Ishikawa (cell line): ENCODE results near the gene RAB44.

ENCODE experiments used
- CEBPB ChIP-seq: IDR thresholded peaks from 2 replicates; pipeline ENCODE4 v1.6.1; 2012
- CREB1 ChIP-seq: IDR thresholded peaks from 2 replicates; pipeline ENCODE4 v1.6.1; 2012; ENCODE audit warnings: low read depth
- EGR1 ChIP-seq: IDR thresholded peaks from 2 replicates; pipeline ENCODE4 v1.6.1; 2012
- EP300 ChIP-seq: IDR thresholded peaks from 2 replicates; pipeline ENCODE4 v1.6.1; 2012; ENCODE audit warnings: borderline replicate concordance
- FOXM1 ChIP-seq: IDR thresholded peaks from 2 replicates; pipeline ENCODE4 v1.6.1; 2012; ENCODE audit warnings: low read depth, borderline replicate concordance
- NFIC ChIP-seq: IDR thresholded peaks from 2 replicates; pipeline ENCODE4 v1.6.1; 2012
- RAD21 ChIP-seq: IDR thresholded peaks from 2 replicates; pipeline ENCODE4 v1.6.1; 2012; ENCODE audit warnings: low read depth
- TAF1 ChIP-seq: IDR thresholded peaks from 2 replicates; pipeline ENCODE4 v1.6.1; 2012; ENCODE audit warnings: low read depth, mild to moderate bottlenecking
- TCF12 ChIP-seq: IDR thresholded peaks from 2 replicates; pipeline ENCODE4 v1.6.1; 2012; ENCODE audit warnings: low read depth
- TEAD4 ChIP-seq: IDR thresholded peaks from 2 replicates; pipeline ENCODE4 v1.6.1; 2012
- YY1 ChIP-seq: IDR thresholded peaks from 2 replicates; pipeline ENCODE4 v1.6.1; 2012; ENCODE audit warnings: low read depth
- ZBTB7A ChIP-seq: IDR thresholded peaks from 2 replicates; pipeline ENCODE4 v1.6.1; 2012; ENCODE audit warnings: low read depth
- TF ChIP-seq, protein P1 (sequence below): IDR thresholded peaks from 2 replicates; pipeline ENCODE4 v1.6.1; 2012; ENCODE audit warnings: low read depth, mild to moderate bottlenecking
- TF ChIP-seq, protein P2 (sequence below): IDR thresholded peaks from 2 replicates; pipeline ENCODE4 v1.6.1; 2012
- TF ChIP-seq, protein P3 (sequence below): IDR thresholded peaks from 2 replicates; pipeline ENCODE4 v1.6.1; 2012

The RAB44 gene

DNA sequence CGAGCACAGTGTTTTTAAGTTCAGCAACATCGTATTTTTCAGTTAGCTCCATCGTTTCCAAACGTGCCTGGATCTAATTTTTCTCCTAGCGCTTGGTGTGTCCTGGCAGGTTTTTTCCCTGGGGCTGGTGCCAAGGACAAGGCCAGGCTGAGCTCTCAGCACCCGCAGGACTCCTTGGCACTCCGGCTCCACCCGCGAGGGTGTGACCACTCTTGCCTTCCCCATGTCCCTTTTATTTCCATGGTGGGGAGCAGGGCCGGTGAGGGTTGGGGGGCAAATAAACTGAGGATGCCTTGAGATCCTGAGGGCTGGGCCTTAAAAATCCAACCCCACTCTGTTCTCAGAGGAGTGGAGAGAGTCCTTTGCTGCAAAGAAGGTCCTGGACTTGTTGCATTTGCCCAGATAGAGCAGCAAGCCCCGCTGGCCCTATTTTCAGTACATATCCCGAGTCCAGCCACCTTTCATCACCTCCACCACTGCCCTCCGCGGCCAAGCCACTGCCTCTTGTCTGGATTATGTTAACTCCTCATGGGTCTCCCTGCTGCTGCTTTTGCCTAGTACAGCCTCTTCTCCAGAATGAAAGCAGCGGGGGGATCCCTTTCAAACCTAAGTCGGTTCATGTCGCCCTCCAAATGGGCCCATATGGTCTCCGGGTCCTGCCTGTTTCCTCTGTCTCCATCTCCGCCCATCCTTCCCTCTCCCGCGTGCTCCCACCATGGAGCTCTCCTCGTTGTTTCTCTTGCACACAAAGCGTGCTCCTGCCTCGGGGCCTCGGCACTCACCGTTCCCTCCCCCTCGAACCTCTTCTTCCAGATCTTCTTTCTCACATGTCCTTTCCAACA, 4.5 kb upstream of the RAB44 start:
- TF ChIP-seq CEBPB (no peak), NFIC (no peak), TCF12 (no peak), RAD21 (no peak), TAF1 (no peak)
- TF ChIP-seq, protein P1, sequence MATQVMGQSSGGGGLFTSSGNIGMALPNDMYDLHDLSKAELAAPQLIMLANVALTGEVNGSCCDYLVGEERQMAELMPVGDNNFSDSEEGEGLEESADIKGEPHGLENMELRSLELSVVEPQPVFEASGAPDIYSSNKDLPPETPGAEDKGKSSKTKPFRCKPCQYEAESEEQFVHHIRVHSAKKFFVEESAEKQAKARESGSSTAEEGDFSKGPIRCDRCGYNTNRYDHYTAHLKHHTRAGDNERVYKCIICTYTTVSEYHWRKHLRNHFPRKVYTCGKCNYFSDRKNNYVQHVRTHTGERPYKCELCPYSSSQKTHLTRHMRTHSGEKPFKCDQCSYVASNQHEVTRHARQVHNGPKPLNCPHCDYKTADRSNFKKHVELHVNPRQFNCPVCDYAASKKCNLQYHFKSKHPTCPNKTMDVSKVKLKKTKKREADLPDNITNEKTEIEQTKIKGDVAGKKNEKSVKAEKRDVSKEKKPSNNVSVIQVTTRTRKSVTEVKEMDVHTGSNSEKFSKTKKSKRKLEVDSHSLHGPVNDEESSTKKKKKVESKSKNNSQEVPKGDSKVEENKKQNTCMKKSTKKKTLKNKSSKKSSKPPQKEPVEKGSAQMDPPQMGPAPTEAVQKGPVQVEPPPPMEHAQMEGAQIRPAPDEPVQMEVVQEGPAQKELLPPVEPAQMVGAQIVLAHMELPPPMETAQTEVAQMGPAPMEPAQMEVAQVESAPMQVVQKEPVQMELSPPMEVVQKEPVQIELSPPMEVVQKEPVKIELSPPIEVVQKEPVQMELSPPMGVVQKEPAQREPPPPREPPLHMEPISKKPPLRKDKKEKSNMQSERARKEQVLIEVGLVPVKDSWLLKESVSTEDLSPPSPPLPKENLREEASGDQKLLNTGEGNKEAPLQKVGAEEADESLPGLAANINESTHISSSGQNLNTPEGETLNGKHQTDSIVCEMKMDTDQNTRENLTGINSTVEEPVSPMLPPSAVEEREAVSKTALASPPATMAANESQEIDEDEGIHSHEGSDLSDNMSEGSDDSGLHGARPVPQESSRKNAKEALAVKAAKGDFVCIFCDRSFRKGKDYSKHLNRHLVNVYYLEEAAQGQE = no peak
- TF ChIP-seq, protein P2, sequence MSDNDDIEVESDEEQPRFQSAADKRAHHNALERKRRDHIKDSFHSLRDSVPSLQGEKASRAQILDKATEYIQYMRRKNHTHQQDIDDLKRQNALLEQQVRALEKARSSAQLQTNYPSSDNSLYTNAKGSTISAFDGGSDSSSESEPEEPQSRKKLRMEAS = no peak
- TF ChIP-seq, protein P3, sequence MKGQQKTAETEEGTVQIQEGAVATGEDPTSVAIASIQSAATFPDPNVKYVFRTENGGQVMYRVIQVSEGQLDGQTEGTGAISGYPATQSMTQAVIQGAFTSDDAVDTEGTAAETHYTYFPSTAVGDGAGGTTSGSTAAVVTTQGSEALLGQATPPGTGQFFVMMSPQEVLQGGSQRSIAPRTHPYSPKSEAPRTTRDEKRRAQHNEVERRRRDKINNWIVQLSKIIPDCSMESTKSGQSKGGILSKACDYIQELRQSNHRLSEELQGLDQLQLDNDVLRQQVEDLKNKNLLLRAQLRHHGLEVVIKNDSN = no peak

DNA sequence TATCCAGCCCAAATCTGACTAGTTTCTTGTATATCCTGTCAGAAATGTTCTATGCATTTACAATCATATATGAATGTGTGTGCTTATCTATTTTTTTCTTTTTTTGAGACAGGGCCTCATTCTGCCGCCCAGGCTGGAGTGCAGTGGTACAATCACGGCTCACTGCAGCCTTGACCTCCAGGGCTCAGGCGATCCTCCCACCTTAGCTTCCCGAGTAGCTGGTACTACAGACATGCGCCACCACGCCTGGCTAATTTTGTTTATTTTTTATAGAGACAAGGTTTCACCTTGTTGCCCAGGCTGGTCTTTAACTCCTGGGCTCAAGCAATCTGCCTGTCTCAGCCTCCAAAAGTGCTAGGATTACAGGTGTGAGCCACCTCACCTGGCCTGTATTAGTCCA, 3.0 kb upstream of the RAB44 start:
- TF ChIP-seq CREB1 (no peak), TCF12 (no peak), EP300 (no peak), CEBPB (no peak), ZBTB7A (no peak), TAF1 (no peak), TEAD4 (no peak), EGR1 (no peak), FOXM1 (no peak), YY1 (no peak), NFIC (no peak), RAD21 (no peak)
- TF ChIP-seq, protein P3 = no peak
- TF ChIP-seq, protein P2 = no peak
- TF ChIP-seq, protein P1 = no peak

DNA sequence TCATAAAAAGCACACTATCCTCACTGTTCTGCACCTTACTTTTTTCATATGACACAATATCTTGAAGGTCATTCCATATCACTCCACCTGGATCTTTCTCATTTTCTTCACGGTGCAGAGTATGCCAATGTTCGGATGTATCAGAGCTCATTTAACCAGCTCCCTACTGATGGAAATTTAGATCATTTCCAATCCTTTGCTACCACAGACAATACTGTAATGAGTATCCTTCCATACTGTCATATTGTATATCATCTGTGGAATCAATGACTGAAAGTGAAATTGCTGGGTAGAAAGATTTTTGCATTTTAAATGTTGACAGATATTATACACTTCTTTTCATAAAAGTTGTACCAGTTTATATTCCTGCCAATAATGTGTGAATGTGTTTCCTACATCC, 2.2 kb upstream of the RAB44 start:
- no peak for TF ChIP-seq CEBPB
- TF ChIP-seq TEAD4 = no peak
- no peak for TF ChIP-seq FOXM1
- TF ChIP-seq, protein P3 = no peak
- no peak for TF ChIP-seq YY1
- TF ChIP-seq, protein P1 = no peak
- TF ChIP-seq ZBTB7A = no peak
- TF ChIP-seq TAF1 = no peak
- no peak for TF ChIP-seq EP300
- TF ChIP-seq RAD21 = no peak
- TF ChIP-seq NFIC = no peak
- TF ChIP-seq CREB1 = no peak
- TF ChIP-seq, protein P2 = no peak
- TF ChIP-seq EGR1 = no peak
- TF ChIP-seq TCF12 = no peak

DNA sequence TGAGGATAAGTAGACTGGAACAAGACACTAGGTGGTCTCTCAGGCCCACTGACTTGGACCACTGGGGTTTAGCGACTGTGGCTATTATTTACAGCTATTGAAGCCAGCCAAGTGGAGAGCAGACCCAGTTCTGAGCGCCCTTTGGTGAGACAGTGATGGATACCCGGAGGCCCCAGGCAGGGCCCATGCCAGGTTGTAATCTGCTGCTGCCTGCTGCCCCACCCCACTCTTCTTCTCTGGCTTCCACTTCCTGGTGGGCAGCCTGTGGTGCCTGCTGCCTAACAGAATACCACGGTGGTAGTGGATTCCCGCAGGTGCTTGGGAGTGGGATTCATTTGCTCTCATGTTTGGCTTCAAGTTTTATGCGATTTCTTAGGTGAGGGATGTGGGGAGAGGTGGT, 570 bp downstream of the RAB44 start:
- TF ChIP-seq CEBPB (no peak), EP300 (no peak), YY1 (no peak), NFIC (no peak), ZBTB7A (no peak), TAF1 (no peak), TEAD4 (no peak), RAD21 (no peak), EGR1 (no peak), CREB1 (no peak), FOXM1 (no peak), TCF12 (no peak)
- TF ChIP-seq, protein P1 = no peak
- TF ChIP-seq, protein P2 = no peak
- TF ChIP-seq, protein P3 = no peak
